ENCODE data around the gene ZNF222.

ZNF222 gene

GRCh38 chr19:44025217-44025936, at the start of gene ZNF222:
TSS of gene ZNF222 (plus strand) at chr19:44025379. CDS start at chr19:44025437, 58 bp downstream.
- DNase-seq: peak; percentile 91

DNA sequence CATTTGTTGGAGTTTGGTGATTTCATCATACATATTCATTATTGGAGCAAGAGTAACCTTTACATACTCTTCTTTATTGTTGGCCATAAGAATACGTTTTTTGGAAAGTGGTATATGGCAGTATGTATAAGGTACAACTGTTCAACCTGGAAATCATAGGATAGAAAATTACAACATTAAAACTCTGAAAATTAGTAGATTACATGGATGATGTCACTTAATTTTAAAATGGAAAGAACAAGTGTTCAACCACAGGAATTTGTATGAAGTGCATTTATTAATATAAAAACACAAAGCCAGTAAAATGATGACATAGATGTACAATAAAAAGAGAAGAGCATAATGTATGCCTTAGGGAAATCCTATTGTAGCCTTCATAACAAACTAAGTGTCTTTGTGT, 48.4 kb upstream of the ZNF222 start:
- DNase-seq: no peak

DNA sequence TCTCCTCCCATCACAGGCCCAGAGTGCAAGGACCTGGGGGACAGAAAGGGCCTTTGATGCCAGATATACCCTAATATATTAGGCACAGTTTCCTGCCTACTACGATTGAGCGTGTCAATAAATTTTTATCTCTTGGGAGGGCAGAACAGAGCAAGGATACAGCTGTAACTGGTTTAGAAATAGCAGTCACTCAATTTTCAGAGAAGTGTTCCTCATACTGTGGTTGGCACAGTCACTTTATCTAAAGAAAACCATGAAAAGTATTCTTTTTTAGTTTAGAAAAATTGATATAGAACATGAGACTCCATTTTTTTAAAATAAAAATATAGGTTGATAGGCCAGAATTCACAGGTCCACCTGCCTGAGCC, 41.7 kb upstream of the ZNF222 start:
- no peak for DNase-seq

- peak; percentile 96 for DNase-seq
Measured at GRCh38 chr19:43983912-43984686, 41.1 kb upstream of the ZNF222 start, which contains the start of gene ZNF155. TSS of gene ZNF155 (plus strand) at chr19:43984188. CDS start at chr19:43988544, 4,356 bp downstream.

DNA sequence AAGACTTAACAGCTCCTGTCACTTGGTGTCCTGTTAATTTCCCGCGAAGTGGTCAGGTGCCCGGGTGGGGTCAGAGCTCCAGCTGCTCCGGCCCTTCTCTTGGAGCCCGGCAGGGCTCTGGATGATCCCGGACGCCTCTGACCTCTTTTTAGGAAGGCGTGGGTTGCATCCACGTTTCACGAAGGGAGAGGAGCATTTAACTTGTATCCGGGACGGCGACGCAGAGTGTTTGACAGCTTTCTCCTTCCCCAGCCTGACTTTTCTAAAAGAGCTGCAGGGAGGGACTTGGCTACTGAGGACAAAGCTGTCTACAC, 40.5 kb upstream of the ZNF222 start:
- no peak for DNase-seq

- no peak for DNase-seq
Measured at GRCh38 chr19:43997631-43998290, 27.4 kb upstream of the ZNF222 start.

- no peak for DNase-seq
Measured at GRCh38 chr19:44002212-44002565, 23.0 kb upstream of the ZNF222 start.

DNA sequence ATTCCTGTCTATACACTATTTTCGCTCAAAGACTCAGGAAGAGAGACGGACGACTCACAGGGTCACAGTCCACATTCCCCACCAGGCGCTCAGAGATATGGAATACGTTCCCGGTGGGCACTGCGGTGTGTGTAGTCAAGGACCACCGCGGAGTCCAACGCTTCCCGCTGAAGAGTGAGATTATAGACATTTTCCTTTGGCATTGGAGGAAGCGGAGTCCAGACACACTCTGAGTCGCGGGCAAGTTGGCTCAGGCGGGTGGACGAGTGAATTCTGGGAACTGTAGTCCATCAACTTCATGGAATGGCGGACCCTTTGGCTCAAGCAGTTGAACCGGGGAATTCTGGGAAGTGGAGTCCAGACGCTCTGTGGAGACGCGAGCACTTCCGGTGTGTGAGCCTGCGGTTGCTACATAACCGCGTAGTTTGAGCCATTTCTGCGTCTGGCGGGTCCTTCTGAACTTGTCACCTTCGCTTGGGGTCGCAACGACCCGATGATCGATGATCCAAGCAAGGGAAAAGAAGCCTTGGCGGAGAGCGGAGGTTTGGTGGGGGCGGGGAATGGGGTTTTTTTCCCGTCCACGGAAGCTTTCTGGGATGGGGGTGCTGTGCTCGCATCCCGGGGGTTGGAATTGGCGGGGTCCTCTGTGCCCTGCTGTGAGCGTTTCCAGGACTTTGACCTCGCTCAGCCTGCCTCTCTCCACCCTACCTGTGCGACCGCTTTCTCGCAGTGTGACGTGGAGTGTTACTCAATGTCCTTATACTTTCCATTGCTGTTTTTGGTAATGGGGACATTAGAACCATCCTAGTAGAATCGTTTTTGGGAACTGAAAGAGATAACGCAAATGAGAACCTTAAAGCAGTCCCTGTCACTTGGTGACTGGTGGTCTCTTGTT, 22.4 kb upstream of the ZNF222 start, which contains the start of gene ZNF230:
Gene ZNF230 (plus strand): TSS at position 392 of the 895 bp plus-strand sequence. CDS start 4,122 bp downstream, outside the sequence.
- peak; percentile 96 for DNase-seq

DNA sequence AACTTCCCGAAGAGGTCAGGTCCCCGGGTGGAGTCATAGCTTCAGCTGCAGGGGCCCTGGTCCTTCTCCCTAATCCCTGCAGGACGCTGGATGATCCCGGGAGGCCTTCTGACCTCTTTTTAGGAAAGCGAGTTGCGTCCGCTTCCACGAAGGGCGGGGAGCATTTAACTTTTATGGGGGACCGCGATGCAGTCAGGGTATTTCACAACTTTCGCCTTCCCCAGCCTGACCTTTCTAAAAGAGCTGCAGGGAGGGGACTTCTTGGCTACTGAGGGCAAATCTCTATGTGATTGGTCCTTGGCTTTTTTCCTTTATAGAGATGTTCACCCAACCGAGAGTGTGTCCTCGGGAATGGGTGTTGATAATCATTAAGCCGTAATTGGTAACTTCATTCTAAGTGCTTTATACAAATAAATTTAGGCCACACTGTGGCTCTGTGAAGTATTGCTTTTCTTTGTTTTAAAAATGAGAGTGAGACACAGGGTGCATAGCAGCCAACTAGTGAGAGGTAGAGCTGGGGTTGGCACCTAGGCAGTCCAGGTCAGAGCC, 21.6 kb upstream of the ZNF222 start:
- DNase-seq: peak; percentile 27

DNA sequence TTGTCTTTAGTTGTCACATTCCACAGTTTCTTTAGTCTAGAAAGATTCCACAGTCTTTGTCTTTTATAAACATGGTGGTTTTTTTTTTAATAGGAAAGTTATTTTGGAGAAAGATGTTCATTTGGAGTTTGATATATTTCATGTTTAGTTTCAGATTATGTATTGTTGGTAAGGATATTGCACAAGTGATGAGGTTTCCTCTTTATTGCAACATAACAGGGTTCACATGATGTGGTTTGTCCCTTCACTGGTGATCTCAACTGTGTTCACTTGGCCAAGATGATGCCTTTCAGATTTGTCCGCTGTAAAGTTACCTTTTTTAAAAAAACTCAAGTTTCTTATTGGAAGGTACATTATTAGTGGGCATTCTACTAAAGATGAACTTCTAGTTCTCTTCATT, 19.2 kb upstream of the ZNF222 start:
- no peak for DNase-seq

GRCh38 chr19:44007473-44007872, 17.7 kb upstream of the ZNF222 start:
- DNase-seq: no peak

- DNase-seq: no peak
Measured at GRCh38 chr19:44010468-44010867, 14.7 kb upstream of the ZNF222 start.

- DNase-seq: no peak
Measured at GRCh38 chr19:44019498-44019897, 5.7 kb upstream of the ZNF222 start.

DNA sequence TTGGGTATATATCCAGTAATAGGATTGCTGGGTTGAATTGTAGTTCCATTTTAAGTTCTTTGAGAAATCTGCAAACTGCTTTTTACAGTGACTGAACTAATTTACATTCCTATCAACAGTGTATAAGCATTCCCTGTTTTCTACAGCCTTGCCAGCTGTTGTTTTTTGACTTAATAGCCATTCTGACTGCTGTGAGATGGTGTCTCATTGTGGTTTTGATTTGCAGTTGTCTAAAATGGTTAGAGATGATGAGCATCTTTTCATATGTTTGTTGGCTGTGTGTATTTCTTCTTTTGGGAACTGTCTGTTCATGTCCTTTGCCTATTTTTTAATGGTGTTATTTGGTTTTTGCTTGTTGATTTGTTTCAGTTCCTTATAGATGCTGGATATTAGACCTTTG, 4.0 kb upstream of the ZNF222 start:
- DNase-seq: no peak

GRCh38 chr19:44024900-44025216, 321 bp upstream of the ZNF222 start:
- DNase-seq: no peak

DNA sequence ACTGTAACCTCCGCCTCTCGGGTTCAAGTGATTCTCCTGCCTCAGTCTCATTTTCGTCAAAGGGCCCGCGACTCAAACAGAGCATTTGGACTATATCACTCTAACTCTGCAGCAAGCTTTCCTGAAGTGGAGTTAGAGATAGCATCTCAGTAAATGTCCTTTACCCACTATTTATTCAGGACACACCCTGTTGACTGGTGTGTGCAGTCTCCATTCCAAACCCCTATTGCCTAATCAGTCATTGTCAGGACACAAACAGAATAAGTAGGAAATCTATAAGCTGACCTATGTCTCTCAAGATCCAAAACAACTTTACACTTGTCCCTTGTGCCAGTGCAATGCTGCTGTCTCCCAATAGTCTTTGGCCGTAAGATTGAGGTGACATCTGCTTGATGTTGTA, 1.4 kb downstream of the ZNF222 start:
- no peak for DNase-seq

- no peak for DNase-seq
Measured at GRCh38 chr19:44032001-44032610, 6.9 kb downstream of the ZNF222 start.

- DNase-seq: no peak
Measured at GRCh38 chr19:44042147-44042546, 17.0 kb downstream of the ZNF222 start.

DNA sequence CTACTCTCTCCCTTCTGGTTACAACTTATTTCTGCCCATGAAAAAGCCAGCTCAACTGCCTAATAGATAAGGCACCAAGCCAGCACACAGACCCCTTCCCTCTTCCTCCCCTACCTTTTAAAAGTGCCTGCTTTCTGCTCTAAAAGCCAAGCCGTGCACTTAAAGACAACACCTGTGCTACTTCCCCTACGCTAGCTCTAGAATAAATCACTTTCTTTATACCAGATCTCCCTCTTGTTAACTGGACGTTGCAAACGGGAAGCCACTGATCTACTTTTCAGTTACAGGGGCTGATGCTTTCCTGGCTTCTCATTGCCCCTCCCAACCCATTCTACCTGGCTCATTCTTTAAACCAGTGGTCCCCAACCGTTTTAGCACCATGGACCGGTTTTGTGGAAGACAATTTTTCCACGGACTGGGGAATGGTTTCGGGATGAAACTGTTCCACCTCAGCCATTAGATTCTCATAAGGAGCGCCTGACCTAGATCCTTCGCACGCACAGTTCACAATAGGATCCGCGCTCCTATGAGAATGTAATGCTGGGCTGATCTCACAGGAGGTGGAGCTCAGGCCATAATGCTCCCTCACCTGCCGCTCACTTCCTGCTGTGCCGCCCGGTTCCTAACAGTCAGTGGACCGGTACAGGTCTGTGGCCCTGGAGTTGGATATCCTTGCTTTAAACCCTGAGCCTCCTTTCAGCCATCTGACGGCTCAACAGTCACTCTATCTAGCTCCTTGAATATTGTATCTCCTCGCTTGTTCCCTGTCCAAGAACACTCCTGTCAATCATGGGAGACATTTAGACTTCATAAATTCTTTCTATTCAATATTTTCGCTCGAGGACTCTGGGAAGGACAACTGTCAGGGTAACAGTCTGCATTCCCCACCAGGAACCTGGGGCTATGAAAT, 25.8 kb downstream of the ZNF222 start:
- DNase-seq: no peak

DNA sequence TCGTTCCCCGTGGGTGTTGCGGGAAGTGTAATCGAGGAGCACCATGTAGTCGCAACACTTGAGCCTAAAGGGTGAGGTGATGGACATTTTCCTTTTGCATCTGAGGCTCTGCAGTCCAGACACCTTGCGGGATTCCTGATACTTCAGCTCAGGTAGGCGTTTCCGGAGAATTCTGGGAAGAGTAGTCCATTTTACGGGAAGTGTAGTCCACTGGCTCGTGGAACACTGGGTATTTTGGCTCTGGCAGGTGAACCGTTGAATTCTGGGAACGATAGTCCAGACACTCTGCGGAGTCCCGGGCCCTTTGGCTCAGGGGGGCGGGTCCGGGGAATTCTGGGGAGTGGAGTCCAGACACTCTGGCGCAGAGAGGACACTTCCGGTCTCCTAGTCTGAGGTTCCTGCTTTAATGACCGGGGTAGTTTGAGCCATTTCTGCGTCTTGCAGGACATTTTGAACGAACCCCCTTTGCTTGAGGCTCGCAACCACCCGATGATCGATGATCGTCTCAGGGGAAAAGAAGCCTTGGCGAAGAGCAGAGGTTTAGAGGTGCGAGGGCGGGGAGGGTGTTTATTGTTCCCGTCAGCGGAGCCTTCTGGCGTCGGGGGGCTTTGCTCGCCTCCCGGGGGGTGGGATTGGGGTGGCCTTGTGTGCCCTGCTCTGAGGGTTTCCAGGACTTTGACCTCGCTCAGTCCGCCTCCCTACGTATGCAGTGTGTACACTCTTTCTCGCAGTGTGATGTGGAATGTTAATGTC, 26.6 kb downstream of the ZNF222 start, which contains the start of gene ZNF223:
Gene ZNF223 (plus strand): TSS at position 387 of the 753 bp plus-strand sequence. CDS start 3,141 bp downstream, outside the sequence.
- peak; percentile 98 for DNase-seq

All from femur (tissue), 1 donor.